Cardiac fibroblast (primary cell): ENCODE measurements around the gene RSRC1.

Experiments
- DNase-seq, 2 donors: peaks; one replicate each; pipeline versions ENCODE4 v3.0.0 to v3.0.0-alpha.2; 2010; ENCODE audit warnings: low read depth in 2 of 2
- H3K4me3 ChIP-seq, 2 donors: replicated peaks in 1 of 2; 1 replicate in 1 of 2; 2 replicates in 1 of 2; pipeline ENCODE4 v1.5.1; 2011; ENCODE audit warnings: low read depth in 2 of 2, low read length in 2 of 2, mild to moderate bottlenecking in 2 of 2, moderate library complexity in 1 of 2
- TF ChIP-seq, protein P1 (sequence below): IDR thresholded peaks from one replicate; pipeline ENCODE4 v1.5.1; 2011; ENCODE audit warnings: low read depth, mild to moderate bottlenecking, low read length, inconsistent platforms

Gene RSRC1

GRCh38 chr3:158297940-158298339, 188.1 kb downstream of the RSRC1 start:
- no peak for DNase-seq
- no peak overlapping the region for H3K4me3 ChIP-seq
- TF ChIP-seq, protein P1, sequence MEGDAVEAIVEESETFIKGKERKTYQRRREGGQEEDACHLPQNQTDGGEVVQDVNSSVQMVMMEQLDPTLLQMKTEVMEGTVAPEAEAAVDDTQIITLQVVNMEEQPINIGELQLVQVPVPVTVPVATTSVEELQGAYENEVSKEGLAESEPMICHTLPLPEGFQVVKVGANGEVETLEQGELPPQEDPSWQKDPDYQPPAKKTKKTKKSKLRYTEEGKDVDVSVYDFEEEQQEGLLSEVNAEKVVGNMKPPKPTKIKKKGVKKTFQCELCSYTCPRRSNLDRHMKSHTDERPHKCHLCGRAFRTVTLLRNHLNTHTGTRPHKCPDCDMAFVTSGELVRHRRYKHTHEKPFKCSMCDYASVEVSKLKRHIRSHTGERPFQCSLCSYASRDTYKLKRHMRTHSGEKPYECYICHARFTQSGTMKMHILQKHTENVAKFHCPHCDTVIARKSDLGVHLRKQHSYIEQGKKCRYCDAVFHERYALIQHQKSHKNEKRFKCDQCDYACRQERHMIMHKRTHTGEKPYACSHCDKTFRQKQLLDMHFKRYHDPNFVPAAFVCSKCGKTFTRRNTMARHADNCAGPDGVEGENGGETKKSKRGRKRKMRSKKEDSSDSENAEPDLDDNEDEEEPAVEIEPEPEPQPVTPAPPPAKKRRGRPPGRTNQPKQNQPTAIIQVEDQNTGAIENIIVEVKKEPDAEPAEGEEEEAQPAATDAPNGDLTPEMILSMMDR: no peak

DNA sequence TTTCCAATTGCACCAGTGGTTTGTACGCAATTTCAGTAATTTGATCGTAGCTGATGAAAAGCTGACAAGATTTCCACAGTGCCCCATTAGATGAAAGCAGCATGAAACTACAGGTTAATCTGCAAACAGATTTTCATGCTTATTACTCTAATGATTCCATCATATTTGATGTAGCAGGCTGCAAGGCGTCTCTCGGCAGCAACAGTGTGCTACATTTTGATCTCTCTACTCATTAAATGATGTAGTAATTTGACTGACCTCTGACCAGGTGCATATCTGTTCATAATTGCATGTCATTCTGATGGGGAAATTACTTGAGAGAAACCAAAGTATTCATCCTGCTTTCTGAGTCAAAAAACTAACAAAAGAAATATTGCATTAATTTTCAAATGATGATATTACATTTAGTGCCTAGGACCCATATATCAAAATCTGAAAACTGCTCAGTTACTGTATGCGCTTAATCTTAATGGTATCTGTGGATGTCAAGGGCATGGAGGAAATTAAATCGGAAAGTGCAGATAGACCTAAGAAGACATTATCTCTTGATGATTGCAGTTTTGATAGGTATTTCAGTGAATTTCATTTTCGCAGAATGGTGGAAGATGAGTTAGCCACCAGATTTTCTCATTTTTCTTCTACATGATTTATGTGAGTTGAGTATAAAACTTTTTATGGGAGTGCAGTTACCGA, 198.5 kb downstream of the RSRC1 start:
- H3K4me3 ChIP-seq: no peak overlapping the region
- DNase-seq: no peak
- TF ChIP-seq, protein P1: no peak

DNA sequence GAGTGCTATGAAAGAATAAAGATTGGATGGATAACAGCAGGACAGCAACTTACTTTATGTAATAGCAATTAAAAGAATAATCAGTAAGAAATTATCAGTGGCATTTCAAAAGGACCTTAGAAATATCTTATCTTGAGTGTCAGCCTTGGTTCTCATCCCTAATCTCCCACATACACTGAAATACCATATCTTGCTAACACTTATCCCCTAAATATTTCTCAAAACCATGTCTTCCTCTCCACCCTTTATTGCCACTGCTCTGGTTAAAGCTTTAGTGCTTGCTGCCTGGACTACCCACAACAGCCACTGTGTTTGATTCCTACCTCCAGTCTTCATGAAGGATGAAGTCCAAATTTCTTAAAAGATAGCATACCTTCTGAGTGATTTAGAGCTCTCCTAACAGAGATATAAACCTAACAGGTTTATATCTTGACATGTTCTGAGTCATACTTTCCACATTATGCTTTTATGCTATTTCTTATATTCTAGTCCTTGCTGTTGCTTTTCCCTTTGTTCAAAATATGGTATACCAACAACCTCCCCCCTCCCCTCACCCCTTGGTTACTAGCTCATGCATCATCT, 202.8 kb downstream of the RSRC1 start:
- peak in 1 of 2 donors; percentile 2 for DNase-seq
- no peak overlapping the region for H3K4me3 ChIP-seq
- TF ChIP-seq, protein P1: no peak

DNA sequence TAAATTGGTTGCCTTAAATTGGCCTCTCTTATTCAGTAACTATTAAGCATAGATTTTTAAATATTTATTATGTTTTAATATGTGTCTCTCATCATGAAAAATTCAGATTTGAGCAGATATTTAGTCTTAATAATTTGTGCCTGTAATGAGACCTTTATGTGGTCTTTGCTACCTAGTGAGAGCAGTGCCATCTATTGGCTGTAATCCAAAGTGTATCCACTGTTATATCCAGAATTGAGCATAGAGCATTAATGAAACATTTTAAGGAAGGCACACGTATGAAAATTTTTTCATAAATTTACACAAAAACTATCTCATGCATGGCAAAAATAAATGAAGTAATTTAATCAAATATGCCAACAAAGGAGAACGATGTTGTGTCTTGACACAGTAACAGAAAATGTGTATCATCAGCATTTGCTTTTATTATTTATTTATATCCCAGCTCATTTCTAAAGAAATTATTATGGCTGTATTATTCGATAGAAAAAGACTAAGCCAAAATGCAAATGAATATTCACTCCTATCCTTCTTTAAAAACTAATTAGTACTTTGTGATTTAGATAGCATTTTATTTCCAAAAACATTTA, 203.5 kb downstream of the RSRC1 start:
- peak; percentile 51 to 61 for DNase-seq
- no peak overlapping the region for H3K4me3 ChIP-seq
- TF ChIP-seq, protein P1: no peak

- no peak overlapping the region for H3K4me3 ChIP-seq
- DNase-seq: no peak
- TF ChIP-seq, protein P1: no peak
These were observed 204.8 kb downstream of the RSRC1 start for GRCh38 chr3:158314426-158315357.

DNA sequence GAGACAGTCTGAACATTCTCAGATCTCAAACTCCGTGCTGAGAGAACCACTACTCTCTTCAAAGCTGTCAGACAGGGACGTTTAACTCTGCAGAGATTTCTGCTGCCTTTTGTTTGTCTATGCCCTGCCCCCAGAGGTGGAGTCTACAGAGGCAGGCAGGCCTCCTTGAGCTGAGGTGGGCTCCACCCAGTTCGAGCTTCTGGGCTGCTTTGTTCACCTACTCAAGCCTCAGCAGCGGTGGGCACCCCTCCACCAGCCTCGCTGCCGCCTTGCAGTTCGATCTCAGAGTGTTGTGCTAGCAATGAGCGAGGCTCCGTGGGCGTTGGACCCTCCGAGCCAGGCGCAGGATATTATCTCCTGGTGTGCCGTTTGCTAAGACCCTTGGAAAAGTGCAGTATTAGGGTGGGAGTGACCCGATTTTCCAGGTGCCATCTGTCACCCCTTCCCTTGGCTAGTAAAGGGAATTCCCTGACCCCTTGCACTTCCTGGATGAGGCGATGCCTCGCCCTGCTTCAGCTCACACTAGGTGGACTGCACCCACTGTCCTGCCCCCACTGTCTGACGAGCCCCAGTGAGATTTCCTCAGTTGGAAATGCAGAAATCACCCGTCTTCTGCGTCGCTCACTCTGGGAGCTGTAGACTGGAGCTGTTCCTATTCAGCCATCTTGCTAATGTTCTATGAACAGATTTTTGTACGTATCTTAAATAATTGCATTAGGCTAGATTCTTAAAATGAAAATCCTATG, 220.0 kb downstream of the RSRC1 start:
- DNase-seq: peak in 1 of 2 donors; percentile 7
- peak overlapping the region; percentile 36 to 45 for H3K4me3 ChIP-seq
